Panc1 (cell line): ENCODE measurements around the gene PLEKHA7. TPM values are rescaled to one million over a fixed set of nuclear protein-coding genes. Genes with fewer than 3 reads are reported as not detected.

Experiments
- ATAC-seq: fragments of 200-7000 bp; cut with Tn5 transposase; 2 replicates; pipeline ENCODE4 v1.9.1; 2020; ENCODE audit warnings: mild to moderate bottlenecking, moderate library complexity
- BruUV-seq: library from RNA; stranded (reverse); fragments of 400-500 nt; replicated peaks from 2 replicates; lab custom pipeline; 2021; lab: Mats Ljungman, UMichigan
- CTCF ChIA-PET: fragments of 300-600 bp; sonication (Branson Sonifier 250); formaldehyde crosslinking; loops from one replicate; lab custom pipeline; 2022; ENCODE audit warnings: antibody characterized with exemption; lab: Charles Lee
- POLR2A ChIA-PET: fragments of 300-600 bp; sonication (Branson Sonifier 250); formaldehyde crosslinking; loops from one replicate; lab custom pipeline; 2022; ENCODE audit warnings: antibody characterized with exemption; lab: Charles Lee
- DNase-seq: peaks from one replicate; pipeline ENCODE4 v3.0.0-alpha.2; 2010; ENCODE audit warnings: low read depth, low spot score
- H3K27ac ChIP-seq: 2 replicates; pipeline ENCODE4 v1.5.1; 2011; ENCODE audit warnings: mild to moderate bottlenecking, low read length, inconsistent platforms
- H3K27me3 ChIP-seq: fragments of 200-500 bp; sonication (Bioruptor generic); 2 replicates; pipeline ENCODE4 v1.6.0; 2014; ENCODE audit warnings: low read length, inconsistent platforms; ENCODE audit not compliant: control insufficient read depth, insufficient read depth
- H3K36me3 ChIP-seq: fragments of 200-500 bp; sonication (Bioruptor generic); 2 replicates; pipeline ENCODE4 v1.5.1; 2014; ENCODE audit warnings: inconsistent platforms, mild to moderate bottlenecking, low read length, moderate library complexity; ENCODE audit not compliant: control insufficient read depth, insufficient read depth
- H3K4me1 ChIP-seq: 2 replicates; pipeline ENCODE4 v1.5.1; 2011; ENCODE audit warnings: inconsistent platforms, mild to moderate bottlenecking, low read length, moderate library complexity; ENCODE audit not compliant: control insufficient read depth, insufficient read depth
- H3K4me3 ChIP-seq, 2 experiments: 2 replicates each; pipeline ENCODE4 v1.5.1; 2011 to 2012; ENCODE audit warnings: low read depth in 2 of 2, low read length in 2 of 2, mild to moderate bottlenecking in 2 of 2, inconsistent platforms in 1 of 2, moderate library complexity in 1 of 2
- H3K9me3 ChIP-seq: fragments of 200-500 bp; sonication (Bioruptor generic); 2 replicates; pipeline ENCODE4 v1.5.1; 2014; ENCODE audit warnings: low read depth, mild to moderate bottlenecking, inconsistent platforms, low read length, moderate library complexity; ENCODE audit not compliant: control insufficient read depth, insufficient read depth
- POLR2AphosphoS5 ChIP-seq: IDR thresholded peaks from 2 replicates; pipeline ENCODE4 v1.6.1; 2012; ENCODE audit warnings: mild to moderate bottlenecking, low read depth, low read length, moderate library complexity
- REST ChIP-seq, 2 experiments: IDR thresholded peaks; 2 replicates each; pipeline ENCODE4 v1.6.1; 2011 to 2012; ENCODE audit warnings: low read depth in 2 of 2, control low read depth in 1 of 2, low read length in 1 of 2, mild to moderate bottlenecking in 1 of 2, moderate library complexity in 1 of 2; ENCODE audit not compliant: insufficient read depth in 1 of 2
- SIN3A ChIP-seq: IDR thresholded peaks from 2 replicates; pipeline ENCODE4 v1.6.1; 2012; ENCODE audit warnings: low read depth, mild to moderate bottlenecking, low read length, moderate library complexity, borderline replicate concordance; ENCODE audit not compliant: insufficient read depth
- TCF7L2 ChIP-seq: IDR thresholded peaks from 2 replicates; pipeline ENCODE4 v1.6.1; 2011; ENCODE audit warnings: mild to moderate bottlenecking, low read depth, low read length, inconsistent platforms
- in situ Hi-C: cut with HindIII; loops from 2 replicates; pipeline ENCODE4 v1.10.0; 2016; ENCODE audit warnings: low sequenced_read_pairs, low pct_unique_long_range_greater_than_20kb
- intact Hi-C: fragments of 100-400 bp; cut with micrococcal nuclease; formaldehyde crosslinking; loops from one replicate; pipeline ENCODE4 v1.10.0; 2022; ENCODE audit not compliant: unreplicated experiment
- total RNA-seq: library from RNA; stranded (reverse); gene quantifications from one replicate; pipeline ENCODE4 v1.2.1, GENCODE V29; 2021; ENCODE audit not compliant: unreplicated experiment
- TF ChIP-seq, protein P1 (sequence below): fragments of 450-650 bp; IDR thresholded peaks from 2 replicates; pipeline ENCODE4 v1.5.1; 2017; ENCODE audit warnings: mild to moderate bottlenecking

Gene PLEKHA7
- total RNA-seq, 1 experiment from 2014 or later: 11.6 TPM

DNA sequence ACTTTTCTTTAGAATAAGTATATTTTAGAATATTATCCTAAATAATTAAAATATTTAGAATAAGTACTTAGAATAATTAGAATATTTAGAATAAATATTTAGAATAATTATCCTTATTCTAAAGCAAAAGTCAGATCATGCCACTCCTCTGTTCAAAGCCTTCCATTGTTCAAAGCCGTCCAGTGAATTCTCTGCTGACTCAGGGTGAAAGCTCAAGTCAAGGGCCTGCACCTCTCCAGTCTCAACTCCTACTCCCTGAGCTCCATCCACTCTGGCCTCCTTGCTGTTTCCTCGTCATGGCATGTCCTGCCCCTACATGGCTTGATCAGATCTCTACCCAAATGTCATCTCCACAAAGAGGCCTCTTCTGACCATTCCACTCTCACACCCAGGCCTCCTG lies 30.0 kb downstream of the PLEKHA7 start:
- no peaks in the 10 kb centered on the region for H3K36me3 ChIP-seq
- H3K27ac ChIP-seq: 0 out of 2 replicates have a peak overlapping the region, but pooled peaks have one; percentile 13
- in situ Hi-C loops (no loop called here), intact Hi-C loops (no loop called here)
- ChIA-PET POLR2A (interaction anchor here (0.6 kb wide), 1 partner anchor 107 kb away, joined by 3 read pairs; no protein-coding TSS in a partner anchor), CTCF (no interaction called here)
- no peaks in the 10 kb centered on the region for H3K9me3 ChIP-seq
- no peak for DNase-seq
- no TSS peak for BruUV-seq
- peaks cover 38% of the 10 kb centered on the region for H3K4me1 ChIP-seq
- no peak for ATAC-seq
- H3K27me3 ChIP-seq: no peaks in the 10 kb centered on the region
- no peak for TF ChIP-seq TCF7L2
- TF ChIP-seq REST (IDR thresholded peaks at IDR 0.05; ENCODE audit: insufficient read depth in 1 of 2, low read depth in 2 of 2, low read length in 1 of 2): no peak
- TF ChIP-seq, protein P1, sequence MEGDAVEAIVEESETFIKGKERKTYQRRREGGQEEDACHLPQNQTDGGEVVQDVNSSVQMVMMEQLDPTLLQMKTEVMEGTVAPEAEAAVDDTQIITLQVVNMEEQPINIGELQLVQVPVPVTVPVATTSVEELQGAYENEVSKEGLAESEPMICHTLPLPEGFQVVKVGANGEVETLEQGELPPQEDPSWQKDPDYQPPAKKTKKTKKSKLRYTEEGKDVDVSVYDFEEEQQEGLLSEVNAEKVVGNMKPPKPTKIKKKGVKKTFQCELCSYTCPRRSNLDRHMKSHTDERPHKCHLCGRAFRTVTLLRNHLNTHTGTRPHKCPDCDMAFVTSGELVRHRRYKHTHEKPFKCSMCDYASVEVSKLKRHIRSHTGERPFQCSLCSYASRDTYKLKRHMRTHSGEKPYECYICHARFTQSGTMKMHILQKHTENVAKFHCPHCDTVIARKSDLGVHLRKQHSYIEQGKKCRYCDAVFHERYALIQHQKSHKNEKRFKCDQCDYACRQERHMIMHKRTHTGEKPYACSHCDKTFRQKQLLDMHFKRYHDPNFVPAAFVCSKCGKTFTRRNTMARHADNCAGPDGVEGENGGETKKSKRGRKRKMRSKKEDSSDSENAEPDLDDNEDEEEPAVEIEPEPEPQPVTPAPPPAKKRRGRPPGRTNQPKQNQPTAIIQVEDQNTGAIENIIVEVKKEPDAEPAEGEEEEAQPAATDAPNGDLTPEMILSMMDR: no peak
- no peak for TF ChIP-seq SIN3A
- TF ChIP-seq POLR2AphosphoS5: no peak
- H3K4me3 ChIP-seq: no peak overlapping the region

GRCh38 chr11:16982809-16983208 lies 31.4 kb downstream of the PLEKHA7 start:
- H3K4me1 ChIP-seq: peaks cover 38% of the 10 kb centered on the region
- intact Hi-C loops: no loop called here
- ChIA-PET POLR2A (no interaction called here), CTCF (no interaction called here)
- H3K27ac ChIP-seq: peak overlapping the region; percentile 67
- H3K4me3 ChIP-seq: no peak overlapping the region
- in situ Hi-C loops: no loop called here
- H3K9me3 ChIP-seq: no peaks in the 10 kb centered on the region
- DNase-seq (no peak), ATAC-seq (0 out of 2 replicates have a peak, but pooled peaks have one; percentile 1)
- TF ChIP-seq REST (IDR thresholded peaks at IDR 0.05; ENCODE audit: insufficient read depth in 1 of 2, low read depth in 2 of 2, low read length in 1 of 2) (no peak), SIN3A (no peak)
- BruUV-seq: no TSS peak
- H3K36me3 ChIP-seq: no peaks in the 10 kb centered on the region
- H3K27me3 ChIP-seq: no peaks in the 10 kb centered on the region
